ENCODE measurements around the gene ASXL1. TPM values are rescaled to one million over a fixed set of nuclear protein-coding genes. Genes with fewer than 3 reads are reported as not detected.
"Not testable (repeated sequence)": the region's sequence is repeated elsewhere in the genome, so short reads cannot be mapped to it uniquely, and the experiment has no call there.

The ASXL1 gene
- total RNA-seq, 2 experiments from 2014 or later: 113 to 118 TPM

- no peak overlapping the region for H3K4me3 Mint-ChIP-seq
- no peak overlapping the region for H3K27ac Mint-ChIP-seq
- no peaks in the 10 kb centered on the region for H3K27me3 Mint-ChIP-seq
- CTCF ChIA-PET: no interaction called here
- H3K4me1 Mint-ChIP-seq: peaks cover 4% of the 10 kb centered on the region
- no peaks in the 10 kb centered on the region for H3K9me3 Mint-ChIP-seq
- DNase-seq: no peak
- peaks cover 23% of the 10 kb centered on the region for H3K36me3 Mint-ChIP-seq (ENCODE audit: low read depth)
- POLR2A ChIA-PET: interaction anchor here (1.0 to 1.4 kb wide), 2 partner anchors 14 to 19 kb away, joined by 3 to 6 read pairs; no protein-coding TSS in a partner anchor
Measured at GRCh38 chr20:32378461-32378860, 20.3 kb downstream of the ASXL1 start.

DNA sequence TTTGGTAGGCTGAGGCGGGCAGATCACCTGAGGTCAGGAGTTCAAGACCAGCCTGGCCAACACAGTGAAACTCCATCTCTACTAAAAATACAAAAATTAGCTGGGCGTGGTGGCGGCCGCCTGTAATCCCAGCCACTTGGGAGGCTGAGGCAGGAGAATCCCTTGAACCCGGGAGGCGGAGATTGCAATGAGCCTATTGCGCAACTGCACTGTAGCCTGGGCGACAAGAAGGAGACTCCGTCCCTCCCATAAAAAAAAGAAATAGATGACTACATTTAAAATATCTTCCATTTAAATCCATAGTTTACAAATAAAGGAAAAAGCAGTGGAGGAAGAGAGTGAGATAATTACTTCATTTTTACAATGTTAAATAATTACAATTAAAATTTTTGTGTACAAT lies 21.9 kb downstream of the ASXL1 start:
- CTCF ChIA-PET: interaction anchor here (1.3 kb wide), 1 partner anchor 19 kb away, joined by 3 read pairs; no protein-coding TSS in a partner anchor
- POLR2A ChIA-PET: interaction anchor here (1.4 kb wide), 1 partner anchor 21 kb away, joined by 3 read pairs; no protein-coding TSS in a partner anchor
- Mint-ChIP-seq H3K4me1 (peaks cover 17% of the 10 kb centered on the region), H3K36me3 (ENCODE audit: low read depth) (peaks cover 32% of the 10 kb centered on the region)
- not testable (repeated sequence) for H3K9me3 Mint-ChIP-seq, H3K4me3 Mint-ChIP-seq, DNase-seq, H3K27ac Mint-ChIP-seq, H3K27me3 Mint-ChIP-seq

DNA sequence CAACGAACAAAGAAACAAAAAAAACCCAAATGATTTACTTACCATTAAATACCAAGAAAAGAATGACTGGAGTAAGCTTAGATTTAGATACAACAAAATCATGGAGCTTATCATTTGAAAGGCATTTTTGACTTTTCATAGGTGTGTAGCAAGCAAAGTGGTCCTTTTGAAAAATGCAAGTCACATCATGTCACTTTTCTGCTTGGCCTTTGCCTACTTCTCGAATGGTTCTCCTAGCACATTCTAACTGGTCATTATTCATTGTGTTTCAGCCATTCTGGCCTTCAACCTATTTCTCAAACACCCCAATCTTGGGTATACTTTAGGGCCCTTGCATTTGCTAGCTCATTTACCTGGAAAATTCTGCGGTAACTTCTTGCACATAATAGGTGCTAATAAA lies 22.6 kb downstream of the ASXL1 start:
- Mint-ChIP-seq H3K27me3 (no peaks in the 10 kb centered on the region), H3K9me3 (no peaks in the 10 kb centered on the region), H3K4me3 (no peak overlapping the region), H3K4me1 (peaks cover 22% of the 10 kb centered on the region), H3K36me3 (ENCODE audit: low read depth) (peaks cover 37% of the 10 kb centered on the region), H3K27ac (no peak overlapping the region)
- DNase-seq: no peak
- ChIA-PET POLR2A (interaction anchor here (1.4 kb wide), 1 partner anchor 22 kb away, joined by 3 read pairs; no protein-coding TSS in a partner anchor), CTCF (interaction anchor here (0.7 to 1.3 kb wide), 2 partner anchors 19 to 24 kb away, joined by 3 read pairs; no protein-coding TSS in a partner anchor)

DNA sequence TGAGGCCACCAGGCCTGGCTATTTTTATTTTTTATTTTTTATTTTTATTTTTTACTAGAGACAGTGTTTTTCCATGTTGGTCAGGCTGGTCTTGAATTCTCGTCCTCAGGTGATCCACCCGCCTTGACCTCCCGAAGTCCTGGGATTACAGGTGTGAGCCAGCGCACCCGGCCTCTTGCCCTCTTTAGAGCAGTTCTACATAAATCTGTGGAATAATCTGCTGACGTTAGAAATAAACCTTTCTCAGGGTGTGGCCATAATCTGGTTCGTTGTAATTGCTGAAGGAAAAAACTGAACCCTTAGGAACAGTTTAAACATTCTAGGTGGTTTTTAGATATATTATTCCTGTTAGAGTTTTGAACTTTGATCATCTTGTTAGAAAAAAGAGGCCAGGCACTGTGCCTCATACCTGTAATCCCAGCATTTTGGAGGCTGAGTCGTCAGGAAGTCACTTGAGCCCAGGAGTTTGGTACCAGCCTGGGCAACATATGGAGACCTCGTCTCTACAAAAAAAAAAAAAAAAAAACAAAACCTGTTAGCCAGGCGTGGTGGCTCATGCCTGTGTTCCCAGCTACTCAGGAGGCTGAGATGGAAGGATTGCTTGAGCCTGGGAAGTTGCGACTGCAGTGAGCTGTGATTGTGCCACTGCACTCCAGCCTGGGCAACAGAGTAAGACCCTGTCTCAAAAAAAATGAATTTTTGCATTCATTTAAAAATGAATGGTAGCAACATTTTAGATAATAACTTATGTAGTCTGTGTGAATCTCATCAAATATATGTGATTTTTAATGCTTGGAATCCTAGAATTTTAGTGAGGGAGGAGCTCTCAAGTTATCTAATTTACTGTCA lies 24.2 kb downstream of the ASXL1 start:
- Mint-ChIP-seq H3K4me3 (no peak overlapping the region), H3K36me3 (ENCODE audit: low read depth) (peaks cover 38% of the 10 kb centered on the region), H3K9me3 (no peaks in the 10 kb centered on the region), H3K4me1 (peaks cover 35% of the 10 kb centered on the region), H3K27ac (no peak overlapping the region), H3K27me3 (no peaks in the 10 kb centered on the region)
- POLR2A ChIA-PET: interaction anchor here (1.2 kb wide), 1 partner anchor 23 kb away, joined by 3 read pairs; no protein-coding TSS in a partner anchor
- no peak for DNase-seq
- CTCF ChIA-PET: interaction anchor here (0.7 kb wide), 1 partner anchor 189 kb away, joined by 3 read pairs; no protein-coding TSS in a partner anchor

DNA sequence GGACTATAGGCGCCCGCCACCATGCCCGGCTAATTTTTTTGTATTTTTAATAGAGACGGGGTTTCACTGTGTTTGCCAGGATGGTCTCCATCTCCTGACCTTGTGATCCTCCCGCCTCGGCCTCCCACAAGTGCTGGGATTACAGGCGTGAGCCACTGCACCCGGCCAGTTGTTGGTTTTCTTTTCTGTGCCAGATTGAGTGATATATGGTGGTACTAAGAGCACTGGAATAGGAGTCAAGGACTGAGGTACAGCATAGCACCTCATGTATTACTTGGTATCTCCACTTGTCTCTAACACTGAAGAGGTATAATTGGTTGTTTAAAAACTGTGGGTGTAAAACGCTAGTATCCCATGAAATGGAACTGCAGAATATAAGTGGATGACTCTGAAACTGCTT lies 25.3 kb downstream of the ASXL1 start:
- H3K9me3 Mint-ChIP-seq: not testable (repeated sequence)

DNA sequence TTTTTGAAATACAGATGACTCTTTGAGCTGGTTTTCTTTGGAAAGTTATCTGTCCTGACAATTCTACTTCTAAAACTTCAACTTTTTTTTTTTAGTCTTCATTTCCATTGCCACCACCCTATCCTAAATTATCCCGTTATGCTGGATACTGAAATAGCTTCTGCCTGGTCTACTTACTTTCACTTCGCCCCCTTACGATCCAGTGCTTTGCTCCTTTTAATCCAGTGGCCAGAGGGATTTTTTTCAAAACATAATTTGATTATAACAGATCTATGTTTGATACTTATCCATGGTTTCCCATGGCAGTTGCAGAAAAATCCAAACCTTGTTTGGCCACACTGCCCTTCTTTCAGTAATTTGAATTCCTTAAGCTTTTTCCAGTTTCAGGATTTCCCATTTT lies 27.4 kb downstream of the ASXL1 start:
- POLR2A ChIA-PET: interaction anchor here (0.6 to 2.1 kb wide), 6 partner anchors 14 to 318 kb away, joined by 3 to 11 read pairs (median 4); no protein-coding TSS in a partner anchor
- no peak for DNase-seq
- Mint-ChIP-seq H3K4me3 (no peak overlapping the region), H3K9me3 (no peaks in the 10 kb centered on the region), H3K4me1 (peaks cover 43% of the 10 kb centered on the region), H3K36me3 (ENCODE audit: low read depth) (peaks cover 38% of the 10 kb centered on the region), H3K27me3 (no peaks in the 10 kb centered on the region), H3K27ac (no peak overlapping the region)
- CTCF ChIA-PET: interaction anchor here (1.2 to 1.8 kb wide), 2 partner anchors 12 to 26 kb away, joined by 4 to 5 read pairs; no protein-coding TSS in a partner anchor

More for the DNA sequence above, 25.3 kb downstream of the ASXL1 start:
- Mint-ChIP-seq H3K36me3 (ENCODE audit: low read depth) (peaks cover 38% of the 10 kb centered on the region), H3K4me1 (peaks cover 42% of the 10 kb centered on the region)
- H3K4me3 Mint-ChIP-seq, POLR2A ChIA-PET, H3K27me3 Mint-ChIP-seq, CTCF ChIA-PET, H3K27ac Mint-ChIP-seq, DNase-seq: not testable (repeated sequence)

GRCh38 chr20:32386091-32386490 lies 28.0 kb downstream of the ASXL1 start:
- no peak for DNase-seq
- no peaks in the 10 kb centered on the region for H3K9me3 Mint-ChIP-seq
- H3K27ac Mint-ChIP-seq: peak overlapping the region; percentile 24
- no peaks in the 10 kb centered on the region for H3K27me3 Mint-ChIP-seq
- ChIA-PET POLR2A (interaction anchor here (0.5 to 2.1 kb wide), 6 partner anchors 15 to 153 kb away, joined by 3 to 11 read pairs (median 4); no protein-coding TSS in a partner anchor), CTCF (interaction anchor here (0.7 to 1.8 kb wide), 5 partner anchors 10 to 129 kb away, joined by 3 to 7 read pairs (median 5); no protein-coding TSS in a partner anchor)
- peaks cover 45% of the 10 kb centered on the region for H3K4me1 Mint-ChIP-seq
- H3K36me3 Mint-ChIP-seq (ENCODE audit: low read depth): peaks cover 44% of the 10 kb centered on the region
- H3K4me3 Mint-ChIP-seq: no peak overlapping the region

DNA sequence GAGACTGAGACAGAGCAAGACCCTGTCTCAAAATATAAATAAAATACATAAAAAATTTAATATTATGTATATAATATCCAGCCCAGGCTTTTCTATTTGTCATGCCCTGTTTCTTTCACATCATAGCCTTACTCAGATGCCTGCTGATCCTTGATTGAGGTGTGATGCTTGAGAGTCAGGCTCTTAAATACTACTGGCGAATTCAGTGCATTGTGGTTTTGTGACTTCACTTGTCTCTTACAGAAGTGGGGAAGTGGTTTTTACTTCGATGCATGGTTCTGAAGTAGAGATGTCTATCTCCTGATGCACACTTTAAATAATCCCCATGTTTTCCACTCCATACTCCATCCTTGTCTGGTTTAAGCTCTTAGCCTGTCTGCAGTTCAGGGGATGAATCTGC lies 29.1 kb downstream of the ASXL1 start:
- Mint-ChIP-seq H3K4me1 (peaks cover 46% of the 10 kb centered on the region), H3K27ac (peak overlapping the region; percentile 22)

GRCh38 chr20:32391003-32391402 lies 32.9 kb downstream of the ASXL1 start:
- Mint-ChIP-seq H3K4me1 (peaks cover 32% of the 10 kb centered on the region), H3K9me3 (no peaks in the 10 kb centered on the region), H3K36me3 (ENCODE audit: low read depth) (peaks cover 52% of the 10 kb centered on the region), H3K27me3 (no peaks in the 10 kb centered on the region), H3K27ac (no peak overlapping the region), H3K4me3 (no peak overlapping the region)
- no peak for DNase-seq
- ChIA-PET CTCF (no interaction called here), POLR2A (interaction anchor here (1.2 kb wide), 1 partner anchor 33 kb away, joined by 3 read pairs; the partner anchor contains the start of gene ASXL1)

More for the DNA sequence above, 29.1 kb downstream of the ASXL1 start:
- ChIA-PET POLR2A (interaction anchor here (0.7 kb wide), 1 partner anchor 22 kb away, joined by 3 read pairs; no protein-coding TSS in a partner anchor), CTCF (interaction anchor here (1.0 kb wide), 1 partner anchor 16 kb away, joined by 3 read pairs; no protein-coding TSS in a partner anchor)
- Mint-ChIP-seq H3K36me3 (ENCODE audit: low read depth) (peaks cover 51% of the 10 kb centered on the region), H3K27me3 (no peaks in the 10 kb centered on the region), H3K9me3 (no peaks in the 10 kb centered on the region), H3K4me3 (no peak overlapping the region)
- peak; percentile 53 for DNase-seq

GRCh38 chr20:32395066-32395465 lies 36.9 kb downstream of the ASXL1 start:
- H3K27me3 Mint-ChIP-seq: no peaks in the 10 kb centered on the region
- no peak for DNase-seq
- peaks cover 25% of the 10 kb centered on the region for H3K4me1 Mint-ChIP-seq
- no peaks in the 10 kb centered on the region for H3K9me3 Mint-ChIP-seq
- POLR2A ChIA-PET: no interaction called here
- H3K27ac Mint-ChIP-seq: no peak overlapping the region
- peaks cover 53% of the 10 kb centered on the region for H3K36me3 Mint-ChIP-seq (ENCODE audit: low read depth)
- no peak overlapping the region for H3K4me3 Mint-ChIP-seq
- CTCF ChIA-PET: no interaction called here

GRCh38 chr20:32396646-32397160 lies 38.6 kb downstream of the ASXL1 start:
- H3K27ac Mint-ChIP-seq: no peak overlapping the region
- H3K9me3 Mint-ChIP-seq: no peaks in the 10 kb centered on the region
- POLR2A ChIA-PET: no interaction called here
- no peak for DNase-seq
- peaks cover 52% of the 10 kb centered on the region for H3K36me3 Mint-ChIP-seq (ENCODE audit: low read depth)
- CTCF ChIA-PET: interaction anchor here (0.6 to 1.6 kb wide), 4 partner anchors 9 to 50 kb away, joined by 3 to 5 read pairs (median 4); no protein-coding TSS in a partner anchor
- peaks cover 24% of the 10 kb centered on the region for H3K4me1 Mint-ChIP-seq
- no peaks in the 10 kb centered on the region for H3K27me3 Mint-ChIP-seq
- H3K4me3 Mint-ChIP-seq: no peak overlapping the region

DNA sequence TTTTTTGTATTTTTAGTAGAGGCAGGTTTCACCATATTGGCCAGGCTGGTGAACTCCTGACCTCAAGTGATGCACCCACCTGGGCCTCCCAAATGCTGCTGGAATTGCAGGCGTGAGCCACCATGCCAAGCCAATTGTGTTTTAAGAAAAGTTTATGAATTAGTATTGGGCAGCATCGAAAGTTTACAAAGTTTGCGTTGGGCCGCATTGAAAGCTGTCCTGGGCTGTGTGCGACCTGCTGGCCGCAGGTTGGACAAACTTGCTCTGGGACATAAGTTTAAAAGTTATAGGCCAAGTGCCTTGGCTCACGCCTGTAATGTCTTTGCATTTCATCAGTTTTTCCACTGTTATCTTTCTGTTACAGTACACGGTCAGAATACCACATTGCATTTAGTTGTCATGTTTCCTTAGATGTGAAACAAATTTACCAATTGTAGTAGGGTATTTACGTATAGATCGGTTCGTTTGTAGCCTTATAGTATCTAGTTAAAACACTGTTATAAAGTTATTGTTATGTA lies 39.5 kb downstream of the ASXL1 start:
- Mint-ChIP-seq H3K27me3 (no peaks in the 10 kb centered on the region), H3K4me3 (no peak overlapping the region), H3K27ac (no peak overlapping the region), H3K9me3 (no peaks in the 10 kb centered on the region), H3K36me3 (ENCODE audit: low read depth) (peaks cover 52% of the 10 kb centered on the region), H3K4me1 (peaks cover 23% of the 10 kb centered on the region)
- ChIA-PET POLR2A (no interaction called here), CTCF (interaction anchor here (0.7 kb wide), 1 partner anchor 158 kb away, joined by 3 read pairs; no protein-coding TSS in a partner anchor)
- DNase-seq: no peak

GRCh38 chr20:32400476-32400875 lies 42.3 kb downstream of the ASXL1 start:
- no peaks in the 10 kb centered on the region for H3K9me3 Mint-ChIP-seq
- no peak for DNase-seq
- peaks cover 21% of the 10 kb centered on the region for H3K4me1 Mint-ChIP-seq
- H3K36me3 Mint-ChIP-seq (ENCODE audit: low read depth): peaks cover 41% of the 10 kb centered on the region
- no peak overlapping the region for H3K4me3 Mint-ChIP-seq
- POLR2A ChIA-PET: no interaction called here
- H3K27me3 Mint-ChIP-seq: no peaks in the 10 kb centered on the region
- CTCF ChIA-PET: no interaction called here
- H3K27ac Mint-ChIP-seq: peak overlapping the region; percentile 23
